ENCODE data around the gene ACTR3.

ACTR3 gene

GRCh38 chr2:113905886-113906285 is 16.0 kb downstream of the ACTR3 start:
- Histone ChIP-seq H3K9me3 (ENCODE audit: control insufficient read depth, insufficient read depth, low read length) (peaks cover 7% of the 10 kb centered on the region; the same call in 1 of the 2 replicates), H3K27me3 (ENCODE audit: control insufficient read depth, low read length) (no peaks in the 10 kb centered on the region), H3K4me2 (ENCODE audit: low read length) (peak overlapping the region; percentile 17), H3K4me1 (ENCODE audit: control insufficient read depth, low read length) (peaks cover 68% of the 10 kb centered on the region), H3K27ac (ENCODE audit: low read depth, low read length) (no peak overlapping the region), H3F3A (ENCODE audit: control insufficient read depth, insufficient read depth) (peaks cover 8% of the 10 kb centered on the region), H3K36me3 (ENCODE audit: control insufficient read depth, low read length) (peaks cover 79% of the 10 kb centered on the region), H3K9me2 (replicated peaks; ENCODE audit: control insufficient read depth, low read length) (no peaks in the 10 kb centered on the region), H3K4me3 (ENCODE audit: low read length) (no peak overlapping the region), H4K20me1 (ENCODE audit: control insufficient read depth, insufficient read depth, low read depth, low read length) (peaks cover 13% of the 10 kb centered on the region), H3K79me2 (ENCODE audit: control insufficient read depth, low read length) (peaks cover 100% of the 10 kb centered on the region)
- TF ChIP-seq CTCF (IDR thresholded peaks at IDR 0.05; ENCODE audit: low read depth, low read length, poor library complexity, severe bottlenecking) (no peak), EZH2phosphoT487 (IDR thresholded peaks at IDR 0.05; ENCODE audit: borderline replicate concordance, low read length) (no peak)

- Histone ChIP-seq H3K36me3 (ENCODE audit: control insufficient read depth, low read length) (peaks cover 80% of the 10 kb centered on the region), H3K79me2 (ENCODE audit: control insufficient read depth, low read length) (peaks cover 100% of the 10 kb centered on the region), H3K4me3 (ENCODE audit: low read length) (no peak overlapping the region), H3K27ac (ENCODE audit: low read depth, low read length) (no peak overlapping the region), H3K4me2 (ENCODE audit: low read length) (no peak overlapping the region), H3F3A (ENCODE audit: control insufficient read depth, insufficient read depth) (peaks cover 9% of the 10 kb centered on the region), H3K9me3 (ENCODE audit: control insufficient read depth, insufficient read depth, low read length) (peaks cover 7% of the 10 kb centered on the region; the same call in 1 of the 2 replicates), H4K20me1 (ENCODE audit: control insufficient read depth, insufficient read depth, low read depth, low read length) (peaks cover 16% of the 10 kb centered on the region), H3K4me1 (ENCODE audit: control insufficient read depth, low read length) (peaks cover 63% of the 10 kb centered on the region), H3K27me3 (ENCODE audit: control insufficient read depth, low read length) (no peaks in the 10 kb centered on the region), H3K9me2 (replicated peaks; ENCODE audit: control insufficient read depth, low read length) (no peaks in the 10 kb centered on the region)
- no peak for TF ChIP-seq EZH2phosphoT487 (IDR thresholded peaks at IDR 0.05; ENCODE audit: borderline replicate concordance, low read length)
- no peak for TF ChIP-seq CTCF (IDR thresholded peaks at IDR 0.05; ENCODE audit: low read depth, low read length, poor library complexity, severe bottlenecking)
These were observed 16.8 kb downstream of the ACTR3 start for GRCh38 chr2:113906647-113907046.

GRCh38 chr2:113907297-113907696 is 17.4 kb downstream of the ACTR3 start:
- Histone ChIP-seq H3K4me1 (ENCODE audit: control insufficient read depth, low read length) (peaks cover 56% of the 10 kb centered on the region), H4K20me1 (ENCODE audit: control insufficient read depth, insufficient read depth, low read depth, low read length) (peaks cover 16% of the 10 kb centered on the region), H3K27ac (ENCODE audit: low read depth, low read length) (no peak overlapping the region), H3K9me2 (replicated peaks; ENCODE audit: control insufficient read depth, low read length) (no peaks in the 10 kb centered on the region), H3F3A (ENCODE audit: control insufficient read depth, insufficient read depth) (peaks cover 10% of the 10 kb centered on the region), H3K9me3 (ENCODE audit: control insufficient read depth, insufficient read depth, low read length) (peaks cover 7% of the 10 kb centered on the region; the same call in 1 of the 2 replicates), H3K27me3 (ENCODE audit: control insufficient read depth, low read length) (no peaks in the 10 kb centered on the region), H3K4me2 (ENCODE audit: low read length) (no peak overlapping the region), H3K36me3 (ENCODE audit: control insufficient read depth, low read length) (peaks cover 76% of the 10 kb centered on the region), H3K4me3 (ENCODE audit: low read length) (no peak overlapping the region), H3K79me2 (ENCODE audit: control insufficient read depth, low read length) (peaks cover 100% of the 10 kb centered on the region)
- TF ChIP-seq EZH2phosphoT487 (IDR thresholded peaks at IDR 0.05; ENCODE audit: borderline replicate concordance, low read length) (no peak), CTCF (IDR thresholded peaks at IDR 0.05; ENCODE audit: low read depth, low read length, poor library complexity, severe bottlenecking) (no peak)
